Measurements from ENCODE around the gene TJP1.
"Not testable (repeated sequence)": the region's sequence is repeated elsewhere in the genome, so short reads cannot be mapped to it uniquely, and the experiment has no call there.

TJP1 gene

GRCh38 chr15:29698030-29698701 is 124.1 kb downstream of the TJP1 start:
- no peak for DNase-seq

- DNase-seq, result no peak
Observed at GRCh38 chr15:29696950-29697738, 125.1 kb downstream of the TJP1 start.

- DNase-seq, result not testable (repeated sequence)
Observed at GRCh38 chr15:29696506-29696905, 125.8 kb downstream of the TJP1 start.

- no peak for DNase-seq
Observed at GRCh38 chr15:29695489-29696167, 126.6 kb downstream of the TJP1 start.

GRCh38 chr15:29693225-29693624 is 129.0 kb downstream of the TJP1 start:
- no peak for DNase-seq

- DNase-seq, result no peak
Observed at GRCh38 chr15:29692527-29692926, 129.7 kb downstream of the TJP1 start.

- no peak for DNase-seq
Observed at GRCh38 chr15:29690765-29691475, 131.3 kb downstream of the TJP1 start.

GRCh38 chr15:29689287-29689986 is 132.8 kb downstream of the TJP1 start:
- no peak for DNase-seq

GRCh38 chr15:29688506-29689286 is 133.6 kb downstream of the TJP1 start:
- no peak for DNase-seq

- no peak for DNase-seq
Observed at GRCh38 chr15:29687939-29688505, 134.2 kb downstream of the TJP1 start.

- no peak for DNase-seq
Observed at GRCh38 chr15:29687204-29687815, 135.0 kb downstream of the TJP1 start.

- no peak for DNase-seq
Observed at GRCh38 chr15:29686445-29687203, 135.6 kb downstream of the TJP1 start.

GRCh38 chr15:29686079-29686425 is 136.2 kb downstream of the TJP1 start:
- no peak for DNase-seq

GRCh38 chr15:29685156-29686078 is 136.9 kb downstream of the TJP1 start:
- DNase-seq, result no peak

- DNase-seq, result no peak
Observed at GRCh38 chr15:29682781-29683180, 139.5 kb downstream of the TJP1 start.

- no peak for DNase-seq
Observed at GRCh38 chr15:29682361-29682760, 139.9 kb downstream of the TJP1 start.

GRCh38 chr15:29681946-29682345 is 140.3 kb downstream of the TJP1 start:
- DNase-seq, result no peak

GRCh38 chr15:29681166-29681845 is 141.0 kb downstream of the TJP1 start:
- DNase-seq, result no peak

Data from T-helper 2 cell (primary cell).